Measurements from ENCODE around the gene KIF13A.

KIF13A gene

DNA sequence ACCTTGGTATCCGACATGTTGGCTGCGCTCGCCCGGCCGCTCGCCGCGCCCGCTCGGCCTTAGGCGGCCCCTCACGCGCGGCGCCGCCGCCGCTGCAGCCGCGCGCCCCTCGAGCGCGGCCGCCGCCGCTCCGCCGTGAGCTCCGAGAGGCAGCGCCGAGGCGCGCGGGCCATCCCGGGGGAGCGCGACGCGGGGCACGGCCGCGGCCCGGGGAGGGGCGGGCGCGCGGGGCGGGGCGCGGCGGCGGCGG, at the start of gene KIF13A:
TSS of gene KIF13A (minus strand) at position 189 of the 250 bp plus-strand sequence. CDS start at position 17, 172 bp downstream.
- in situ Hi-C loops (cut with HindIII; ENCODE audit: low sequenced_read_pairs): no loop called here
- peak within 1 kb of the TSS; percentile 89 for H3K4me3 ChIP-seq (ENCODE audit: low read depth, low read length)
- TF ChIP-seq CTCF (IDR thresholded peaks at IDR 0.05; ENCODE audit: low read depth, low read length, missing control alignments): no peak
- no peak for DNase-seq (ENCODE audit: low read depth)

GRCh38 chr6:18036781-18037180, 49.3 kb upstream of the KIF13A start:
- DNase-seq (ENCODE audit: low read depth): no peak
- no peak for TF ChIP-seq CTCF (IDR thresholded peaks at IDR 0.05; ENCODE audit: low read depth, low read length, missing control alignments)
- H3K4me3 ChIP-seq (ENCODE audit: low read depth, low read length): no peak overlapping the region
- in situ Hi-C loops (cut with HindIII; ENCODE audit: low sequenced_read_pairs): no loop called here

GRCh38 chr6:18035330-18035854, 48.0 kb upstream of the KIF13A start:
- DNase-seq (ENCODE audit: low read depth): no peak
- in situ Hi-C loops (cut with HindIII; ENCODE audit: low sequenced_read_pairs): no loop called here
- H3K4me3 ChIP-seq (ENCODE audit: low read depth, low read length): no peak overlapping the region
- TF ChIP-seq CTCF (IDR thresholded peaks at IDR 0.05; ENCODE audit: low read depth, low read length, missing control alignments): no peak

DNA sequence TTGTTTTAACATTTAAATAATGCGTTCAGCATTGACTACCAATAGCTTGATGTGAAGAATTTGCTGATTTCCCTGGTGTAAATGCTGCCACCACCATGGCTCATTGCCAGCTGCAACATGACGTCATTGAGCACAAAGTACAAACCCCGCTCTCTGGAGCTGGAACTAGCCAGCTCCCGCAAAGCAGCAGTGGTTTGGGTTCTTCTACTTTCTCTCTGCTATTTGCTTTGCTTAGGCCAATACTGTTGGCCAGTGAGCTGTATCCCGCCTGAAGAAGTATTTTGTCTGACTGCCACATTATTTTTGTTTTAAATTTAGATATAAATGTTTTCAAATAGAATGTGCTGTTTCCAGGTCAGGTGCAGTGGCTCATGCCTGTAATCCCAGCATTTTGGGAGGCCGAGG, 47.4 kb upstream of the KIF13A start:
- in situ Hi-C loops (cut with HindIII; ENCODE audit: low sequenced_read_pairs): no loop called here
- DNase-seq (ENCODE audit: low read depth): no peak
- TF ChIP-seq CTCF (IDR thresholded peaks at IDR 0.05; ENCODE audit: low read depth, low read length, missing control alignments): no peak
- H3K4me3 ChIP-seq (ENCODE audit: low read depth, low read length): no peak overlapping the region

DNA sequence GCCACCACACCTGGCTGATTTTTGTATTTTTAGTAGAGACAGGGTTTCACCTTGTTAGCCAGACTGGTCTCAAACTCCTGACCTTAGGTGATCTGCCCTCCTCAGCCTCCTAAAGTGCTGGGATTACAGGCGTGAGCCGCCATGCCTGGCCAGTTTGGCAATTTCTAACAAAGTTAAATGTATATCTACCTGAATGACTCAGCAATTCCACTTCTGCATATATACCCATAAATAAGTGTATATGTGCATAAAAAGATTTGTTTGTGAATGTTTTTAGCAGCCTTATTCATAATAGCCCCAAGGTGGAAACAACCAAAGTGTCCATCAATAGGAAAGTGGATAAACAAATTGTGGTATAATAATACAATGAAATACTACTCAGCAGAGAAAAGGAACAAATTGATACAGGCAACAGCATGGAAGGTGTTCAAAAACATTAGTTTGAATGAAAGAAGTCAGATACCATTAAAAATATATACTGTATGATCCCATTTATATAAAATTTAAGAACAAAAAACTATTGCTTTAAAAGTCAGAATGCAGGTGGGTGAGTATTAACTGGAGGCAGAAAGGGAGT, 44.3 kb upstream of the KIF13A start:
- in situ Hi-C loops (cut with HindIII; ENCODE audit: low sequenced_read_pairs): no loop called here
- no peak overlapping the region for H3K4me3 ChIP-seq (ENCODE audit: low read depth, low read length)
- no peak for TF ChIP-seq CTCF (IDR thresholded peaks at IDR 0.05; ENCODE audit: low read depth, low read length, missing control alignments)
- DNase-seq (ENCODE audit: low read depth): no peak

- in situ Hi-C loops (cut with HindIII; ENCODE audit: low sequenced_read_pairs): no loop called here
These were observed 43.8 kb upstream of the KIF13A start for GRCh38 chr6:18031189-18031588.

More at GRCh38 chr6:18031189-18031588, 43.8 kb upstream of the KIF13A start:
- no peak for DNase-seq (ENCODE audit: low read depth)
- no peak overlapping the region for H3K4me3 ChIP-seq (ENCODE audit: low read depth, low read length)
- no peak for TF ChIP-seq CTCF (IDR thresholded peaks at IDR 0.05; ENCODE audit: low read depth, low read length, missing control alignments)

All from astrocyte of the cerebellum (primary cell).